Subcutaneous adipose tissue (tissue), 4 donors: ENCODE data around the gene KCNN1. TPM values are rescaled to one million over a fixed set of nuclear protein-coding genes. Genes with fewer than 3 reads are reported as not detected.

Source experiments
- CTCF ChIP-seq: fragments of 450-650 bp; IDR thresholded peaks from one replicate; pipeline ENCODE4 v1.5.1; 2016; ENCODE audit warnings: low read depth, mild to moderate bottlenecking, control low read depth, antibody characterized with exemption, moderate library complexity
- total RNA-seq, 4 donors: library from RNA; depleted of rRNA; stranded (reverse); fragments of >200 nt; gene quantifications; one replicate each; pipeline ENCODE4 v1.1.0, GENCODE V29; 2016

Gene KCNN1
- total RNA-seq, 4 donors from 2014 or later = not detected

- TF ChIP-seq CTCF = no peak
Observed at GRCh38 chr19:17933414-17934129, 33.3 kb upstream of the KCNN1 start.

- no peak for TF ChIP-seq CTCF
Observed at GRCh38 chr19:17936379-17936778, 30.5 kb upstream of the KCNN1 start.

- TF ChIP-seq CTCF = no peak
Observed at GRCh38 chr19:17937371-17937900, 29.5 kb upstream of the KCNN1 start.

- no peak for TF ChIP-seq CTCF
Observed at GRCh38 chr19:17938092-17938845, 28.6 kb upstream of the KCNN1 start.

- no peak for TF ChIP-seq CTCF
Observed at GRCh38 chr19:17942181-17942580, 24.7 kb upstream of the KCNN1 start.

GRCh38 chr19:17942582-17943273 lies 24.2 kb upstream of the KCNN1 start:
- no peak for TF ChIP-seq CTCF
